ENCODE results near the gene PRKAR1B.
"Not testable (repeated sequence)": the region's sequence is repeated elsewhere in the genome, so short reads cannot be mapped to it uniquely, and the experiment has no call there.

The PRKAR1B gene

DNA sequence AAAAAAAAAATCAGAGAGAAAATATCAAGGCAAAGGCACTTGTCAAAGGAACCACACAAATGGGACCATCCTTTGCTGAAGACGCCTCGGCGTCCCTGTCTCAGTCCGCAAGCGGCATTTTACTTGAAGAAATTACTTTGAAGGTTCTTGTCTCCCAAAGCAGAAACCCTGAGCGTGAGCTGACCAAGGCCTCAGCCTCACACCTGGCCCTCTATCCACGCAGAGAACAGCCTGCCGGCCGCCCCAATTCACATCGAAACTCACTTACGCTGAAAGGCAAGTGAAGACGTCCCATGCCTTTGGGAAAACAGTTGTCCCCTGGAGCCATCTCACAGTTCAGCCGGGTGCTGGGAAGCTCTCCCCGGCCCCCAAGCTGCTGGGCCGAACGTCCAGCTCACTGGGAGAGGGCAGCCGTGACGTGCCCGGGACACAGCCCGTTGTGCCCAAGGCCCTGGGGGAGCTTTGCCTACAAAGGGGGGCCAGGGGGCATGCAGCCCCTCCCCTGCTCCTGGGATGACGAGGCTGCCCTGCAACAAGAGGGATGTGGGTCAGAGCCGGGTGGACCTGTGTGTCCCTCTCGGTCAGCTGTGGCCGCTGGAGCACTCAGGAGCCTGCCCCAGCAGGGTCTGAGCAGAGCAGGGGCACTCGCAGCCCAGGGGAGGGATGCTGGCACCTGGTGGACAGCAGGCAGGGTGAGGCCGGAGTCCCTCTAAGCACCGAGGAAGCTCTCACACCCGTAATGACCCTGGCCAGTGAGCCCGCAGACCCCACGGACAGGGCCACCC, 157.8 kb downstream of the PRKAR1B start:
- DNase-seq = no peak

DNA sequence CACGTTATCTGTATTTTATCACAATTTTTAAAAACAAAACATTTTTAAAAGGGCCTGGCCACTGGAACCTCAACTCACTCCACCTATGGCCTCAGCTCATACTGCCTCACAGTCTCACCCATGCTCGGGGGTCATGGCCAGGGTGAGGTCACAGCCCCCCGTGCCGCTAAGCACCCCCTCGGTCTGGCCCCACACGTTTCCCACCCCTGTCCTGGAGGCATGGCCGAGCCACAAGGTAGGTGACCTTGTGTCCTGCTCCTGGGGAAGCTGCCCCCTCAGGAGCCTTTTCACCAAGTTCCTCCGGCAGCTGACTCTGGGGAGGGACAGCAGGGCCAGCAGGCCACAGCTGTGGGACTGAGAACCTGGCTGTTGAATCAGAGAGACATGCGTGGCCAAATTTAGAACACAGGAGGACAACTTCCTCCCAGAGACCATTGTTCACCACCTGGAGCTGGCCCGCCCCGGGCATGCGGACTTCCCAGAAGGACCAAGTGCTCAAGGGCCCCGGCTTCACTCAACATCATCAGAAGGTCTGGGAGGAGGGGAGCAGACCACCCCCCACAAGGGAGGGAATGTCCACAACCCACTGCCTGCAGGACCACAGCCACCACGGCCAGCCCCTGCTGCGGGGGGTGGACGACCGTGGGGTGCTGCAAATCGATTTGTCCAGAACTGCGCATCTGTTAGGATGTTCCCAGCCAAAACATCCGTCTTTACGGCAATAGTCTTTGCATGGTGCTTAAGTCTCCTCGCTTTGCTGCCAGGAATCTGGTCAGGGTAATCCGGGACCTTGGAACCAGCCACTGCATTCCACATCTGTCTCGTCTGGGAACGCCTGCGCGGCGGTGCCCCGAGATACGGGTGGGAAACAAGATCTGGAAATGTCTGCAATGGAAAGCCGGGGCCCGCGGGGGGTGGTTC, 158.8 kb downstream of the PRKAR1B start:
- DNase-seq = no peak

DNA sequence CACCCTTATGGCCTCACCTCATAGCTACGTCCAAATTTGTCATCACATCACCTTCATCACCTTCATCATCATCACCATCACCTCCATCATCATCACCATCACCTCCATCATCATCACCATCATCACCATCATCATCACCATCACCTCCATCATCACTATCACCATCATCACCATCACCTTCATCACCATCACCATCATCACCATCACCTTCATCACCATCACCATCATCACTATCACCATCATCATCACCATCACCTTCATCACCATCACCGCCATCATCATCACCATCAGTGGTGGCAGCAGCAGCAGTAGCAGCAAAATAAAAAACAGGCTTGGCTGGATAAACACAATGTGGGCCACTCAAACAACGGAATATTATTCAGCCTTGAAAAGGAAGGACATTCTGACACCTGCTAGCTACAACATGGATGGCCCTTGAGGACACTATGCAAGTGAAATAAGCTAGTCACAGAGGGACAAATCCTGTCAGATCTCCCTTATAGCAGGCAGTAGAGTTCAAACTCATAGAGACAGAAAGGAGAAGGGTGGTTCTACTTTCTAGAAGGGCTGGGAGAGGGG, 159.7 kb downstream of the PRKAR1B start:
- no peak for DNase-seq

DNA sequence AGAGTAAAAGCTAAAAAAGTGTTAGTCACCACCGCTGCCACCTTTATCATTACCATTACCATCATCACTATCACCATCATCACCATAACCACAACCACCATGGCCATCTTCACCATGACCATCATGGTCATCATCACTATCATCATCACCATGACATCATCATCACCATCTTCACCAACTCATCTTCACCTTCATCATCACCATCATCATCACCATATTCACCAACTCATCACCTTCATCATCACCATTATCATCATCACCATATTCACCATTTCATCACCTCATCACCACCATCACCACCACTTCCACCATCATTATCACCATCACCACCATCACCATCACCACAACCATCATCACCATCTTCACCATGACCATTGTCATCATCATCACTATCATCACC, 161.0 kb downstream of the PRKAR1B start:
- no peak for DNase-seq

DNA sequence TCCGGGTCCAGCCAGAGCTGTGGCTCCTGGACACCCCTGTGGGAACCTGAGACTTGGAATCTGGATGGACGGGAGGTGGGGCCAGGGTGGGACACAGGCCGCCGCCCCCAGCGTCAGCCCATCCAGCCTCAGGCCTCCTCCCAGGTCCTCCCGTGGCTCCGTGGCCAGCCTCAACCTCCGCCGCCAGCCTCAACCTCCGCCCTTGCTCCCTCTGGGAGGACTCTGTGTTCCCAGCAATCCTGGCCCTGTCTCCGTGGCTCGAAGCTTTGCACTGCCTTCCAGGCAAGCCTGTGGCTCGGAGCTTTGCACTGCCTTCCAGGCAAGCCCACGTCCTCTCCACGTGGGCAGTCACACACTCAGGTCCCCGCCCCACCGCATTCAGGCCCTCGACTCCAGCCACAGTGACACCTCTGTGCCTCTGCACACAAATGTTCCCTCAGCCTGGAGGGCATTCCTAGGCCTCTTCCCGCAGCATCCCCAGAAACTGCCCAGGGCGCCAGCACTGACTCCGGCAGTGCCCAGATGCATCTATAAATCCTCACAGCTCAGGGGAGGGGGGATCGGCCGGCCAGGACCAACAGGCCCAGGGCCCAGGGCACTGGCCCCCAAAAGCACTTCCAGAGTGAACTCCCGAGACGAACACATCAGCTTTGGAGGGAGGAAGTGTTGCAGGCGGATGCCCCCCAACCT, 162.8 kb downstream of the PRKAR1B start:
- DNase-seq = no peak

DNA sequence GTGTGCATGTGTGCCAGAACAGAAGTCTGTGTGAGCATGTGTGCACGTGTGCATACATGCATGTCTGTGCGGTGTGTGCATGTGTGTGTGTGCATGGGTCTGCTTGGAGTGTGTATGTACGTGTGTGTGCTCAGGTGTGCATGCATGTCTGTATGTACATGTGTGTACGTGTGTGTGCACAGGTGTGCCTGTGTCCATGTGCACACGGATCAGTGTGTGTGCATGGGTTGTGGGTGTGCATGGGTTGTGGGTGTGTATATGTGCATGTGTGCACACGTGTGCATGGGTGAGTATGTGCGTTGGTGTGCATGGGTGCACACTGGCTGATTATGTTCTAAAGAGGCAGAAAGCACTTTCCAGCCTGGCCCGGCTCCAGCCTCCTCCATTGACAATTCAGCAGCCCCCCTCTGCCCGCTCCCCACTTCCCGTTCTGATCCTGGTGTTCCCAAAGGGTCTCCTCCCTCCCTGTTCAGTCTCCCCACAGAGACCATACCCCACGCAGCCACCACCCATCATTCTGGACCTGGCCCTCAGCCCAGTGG, 163.4 kb downstream of the PRKAR1B start:
- DNase-seq = no peak

DNA sequence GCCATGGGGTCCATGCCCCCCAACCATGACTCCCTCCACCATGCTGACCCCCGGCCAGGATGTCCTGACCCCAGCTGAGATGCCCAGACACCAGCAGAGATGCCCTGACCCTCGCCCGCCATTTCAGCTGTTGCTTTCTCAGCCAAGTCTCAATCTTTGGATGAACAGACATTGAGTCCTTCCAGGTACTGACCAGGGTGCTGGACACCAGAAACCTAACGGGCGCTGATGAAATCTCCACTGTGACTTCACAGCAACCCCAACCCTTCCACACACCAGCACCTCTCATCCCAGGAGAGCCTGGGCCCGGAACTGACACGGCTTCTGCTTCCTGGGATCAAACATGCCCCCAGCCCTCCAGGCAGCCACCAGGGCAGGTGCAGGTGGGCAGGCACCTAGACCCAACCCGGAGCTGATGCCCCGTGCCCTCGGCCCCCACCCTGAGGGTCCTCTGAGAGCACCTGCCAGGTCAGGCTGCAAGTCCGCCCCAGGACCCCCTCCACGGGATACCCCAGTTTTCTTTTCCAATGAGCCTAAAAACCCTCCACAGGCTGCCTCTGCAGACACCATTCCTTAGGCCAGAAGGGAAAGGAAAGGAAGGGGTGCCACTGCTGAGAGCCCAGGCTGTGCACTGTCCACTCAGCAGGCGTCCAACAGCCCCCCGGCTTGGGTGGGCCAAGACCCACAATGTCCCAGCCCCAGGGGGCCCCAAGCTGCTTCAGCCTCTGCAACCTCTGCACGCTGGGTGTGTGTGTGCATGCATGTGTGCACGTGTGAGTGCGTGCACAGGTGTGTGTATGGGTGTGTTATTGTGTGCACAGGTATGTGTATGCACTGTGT, 164.1 kb downstream of the PRKAR1B start:
- no peak for DNase-seq

DNA sequence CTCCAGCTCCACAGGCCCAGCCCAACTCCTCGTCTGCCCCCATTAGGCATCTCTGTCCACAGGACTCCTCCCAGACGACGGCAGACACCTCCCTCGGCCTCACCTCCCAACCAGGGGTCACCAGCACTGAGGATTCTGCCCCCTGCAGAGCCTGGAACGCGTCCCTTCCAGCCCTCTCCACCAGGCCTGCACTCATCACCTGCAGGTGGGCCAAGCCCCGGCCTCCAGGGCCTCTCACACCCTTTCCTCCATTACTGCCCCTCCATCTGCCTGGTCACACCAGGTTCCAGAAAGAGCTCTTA, 164.8 kb downstream of the PRKAR1B start:
- no peak for DNase-seq

DNA sequence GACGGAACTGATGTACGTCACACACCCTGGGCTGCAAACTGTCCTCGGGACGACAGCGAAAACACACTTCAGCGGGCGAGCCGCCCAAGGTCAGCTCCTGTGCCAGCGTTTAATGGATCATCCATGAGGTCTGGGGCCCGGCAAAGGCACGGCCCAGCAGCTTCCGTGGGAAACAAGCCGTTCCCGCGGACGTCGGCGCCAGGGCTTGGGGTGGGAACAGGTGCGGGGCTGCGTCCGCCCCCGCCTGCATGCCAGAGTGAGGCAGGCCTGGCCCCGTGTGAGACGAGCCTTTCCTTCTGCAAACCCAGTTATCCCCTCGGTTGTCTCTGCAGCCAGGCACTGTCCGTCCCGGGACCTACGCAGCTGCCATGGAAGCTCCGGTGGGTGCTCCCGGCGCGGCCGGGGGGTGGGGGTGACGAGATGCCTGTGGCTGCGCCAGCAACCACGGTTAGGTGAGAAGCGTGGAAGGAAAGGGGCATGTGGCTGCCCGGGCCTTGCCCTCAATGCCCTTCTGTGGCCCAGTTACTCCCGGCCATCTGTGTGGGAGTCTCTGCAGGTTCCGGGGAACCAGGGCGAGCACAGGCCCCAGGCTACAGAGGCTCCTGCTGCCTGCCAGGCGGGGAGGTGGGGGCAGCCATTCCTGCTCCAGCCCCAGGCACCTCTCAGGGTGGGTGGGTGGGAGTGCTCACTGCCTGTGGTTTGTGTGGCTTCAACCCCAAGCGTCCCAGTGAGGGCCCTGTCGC, 165.3 kb downstream of the PRKAR1B start:
- no peak for DNase-seq

DNA sequence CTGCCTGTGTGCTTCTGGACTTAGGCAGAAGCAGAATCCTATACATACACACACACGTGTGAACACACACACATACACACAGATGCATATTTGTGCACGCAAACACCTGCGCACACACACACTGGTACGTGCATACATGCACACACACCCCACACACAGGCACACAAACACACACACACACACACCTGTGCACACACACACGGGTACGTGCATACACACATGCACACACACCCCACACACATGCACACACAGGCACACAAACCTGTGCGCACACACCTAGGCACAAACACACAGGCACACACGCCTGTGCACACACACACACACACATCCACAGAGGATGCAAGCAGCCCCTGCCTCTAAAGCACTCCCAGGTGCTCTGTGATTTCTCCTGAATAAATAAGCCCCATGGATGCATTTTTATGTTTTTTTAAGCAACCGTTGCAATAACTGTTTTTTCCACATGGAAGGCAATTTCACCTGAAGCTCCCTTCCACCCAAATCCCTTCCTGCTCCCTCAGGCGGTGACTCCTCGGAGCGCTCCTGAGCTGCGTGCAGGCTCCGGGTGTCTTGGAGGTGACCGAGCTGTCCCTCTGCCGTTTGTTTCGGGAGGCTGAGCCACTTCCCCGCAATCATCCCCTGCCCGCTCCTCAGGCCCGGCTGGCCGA, 166.0 kb downstream of the PRKAR1B start:
- DNase-seq = no peak

DNA sequence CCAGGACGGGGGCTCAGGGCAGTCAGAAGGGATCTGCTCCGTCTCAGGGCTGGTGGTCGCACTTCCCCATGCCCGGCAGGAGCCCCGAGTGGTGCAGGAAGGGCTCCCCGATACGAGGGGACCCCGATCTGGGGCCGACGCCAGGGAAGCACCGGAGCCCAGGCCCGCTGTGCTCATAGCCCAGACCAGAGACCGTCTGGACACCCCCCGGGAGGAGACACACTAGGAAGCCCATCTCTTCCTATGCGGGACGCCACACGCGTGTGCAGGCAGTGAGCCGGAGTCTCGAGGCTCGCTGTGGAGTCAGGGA, 167.7 kb downstream of the PRKAR1B start:
- DNase-seq = no peak

DNA sequence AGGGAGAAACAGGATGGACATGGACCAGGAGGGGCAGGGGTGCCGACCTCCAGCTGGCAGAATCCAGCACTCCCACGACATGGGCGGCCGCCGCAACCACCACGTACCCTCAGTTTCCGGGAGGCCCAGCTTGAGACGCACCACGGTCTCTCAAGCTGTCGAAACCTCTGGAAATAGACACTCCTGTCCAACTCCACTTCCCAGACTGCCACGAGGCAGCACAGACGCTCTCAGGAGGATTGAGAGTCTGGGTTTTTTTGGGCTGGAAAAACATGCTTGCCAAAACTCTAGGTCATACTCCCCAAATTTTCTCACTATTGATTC, 169.6 kb downstream of the PRKAR1B start:
- DNase-seq = no peak

DNA sequence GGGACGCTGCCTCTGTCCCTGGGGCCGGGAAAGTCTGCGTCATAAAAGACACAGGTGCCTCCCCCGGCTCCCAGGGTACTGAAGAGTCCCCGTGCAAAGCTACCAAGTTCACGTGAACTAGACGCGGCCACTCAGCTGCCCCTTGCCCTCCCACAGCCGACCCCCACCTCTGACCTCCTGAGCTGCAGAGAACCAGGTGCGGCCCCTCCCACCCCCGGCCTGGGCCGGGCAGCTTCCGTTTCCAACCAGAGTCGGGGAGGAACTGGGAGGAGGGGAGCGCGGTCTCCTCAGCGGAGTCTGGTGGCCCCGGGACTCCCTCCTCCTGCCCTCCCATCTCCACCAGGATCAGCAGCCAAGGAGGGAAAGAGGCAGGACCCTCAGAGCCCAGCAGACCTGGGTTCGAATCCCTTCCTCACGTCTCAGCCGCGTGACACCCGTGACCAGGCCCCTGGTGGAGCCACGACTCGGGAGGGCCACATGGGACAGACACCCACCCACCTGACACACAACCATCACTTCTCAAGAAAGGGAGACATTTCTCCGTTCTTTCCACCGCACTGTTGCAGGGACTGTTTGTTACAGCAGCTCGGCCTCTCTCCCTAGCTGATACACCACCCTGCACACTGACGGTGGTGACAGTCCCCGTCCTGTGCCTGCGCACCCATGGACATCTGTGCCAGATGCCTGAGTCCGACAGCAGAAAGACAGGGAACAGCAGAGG, 170.1 kb downstream of the PRKAR1B start:
- no peak for DNase-seq

DNA sequence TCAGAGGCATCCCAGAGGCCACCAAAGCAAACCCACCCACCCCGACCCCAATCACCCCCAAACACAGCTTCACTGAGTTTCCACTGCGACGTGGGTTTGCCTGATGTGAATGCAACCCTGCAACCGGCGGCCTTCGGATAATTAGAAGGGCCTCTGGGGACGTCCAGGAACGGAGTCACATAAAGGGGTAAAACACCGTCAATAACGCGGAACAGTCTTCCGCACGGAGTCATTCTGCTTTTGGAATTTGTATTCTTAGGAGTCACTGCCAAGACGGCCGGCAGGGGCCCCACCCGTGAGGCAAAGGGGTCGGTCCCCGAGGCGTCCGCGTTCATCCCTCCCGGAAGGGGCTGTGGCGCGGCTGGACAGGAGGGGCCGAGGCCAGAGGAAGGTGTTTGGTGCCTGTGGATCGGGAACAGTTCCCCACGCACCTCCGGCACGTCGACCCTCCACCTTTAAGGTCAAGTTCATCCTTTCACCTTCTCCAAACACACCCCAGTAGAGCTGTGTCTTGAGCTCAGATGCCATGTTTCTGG, 170.7 kb downstream of the PRKAR1B start:
- no peak for DNase-seq

DNA sequence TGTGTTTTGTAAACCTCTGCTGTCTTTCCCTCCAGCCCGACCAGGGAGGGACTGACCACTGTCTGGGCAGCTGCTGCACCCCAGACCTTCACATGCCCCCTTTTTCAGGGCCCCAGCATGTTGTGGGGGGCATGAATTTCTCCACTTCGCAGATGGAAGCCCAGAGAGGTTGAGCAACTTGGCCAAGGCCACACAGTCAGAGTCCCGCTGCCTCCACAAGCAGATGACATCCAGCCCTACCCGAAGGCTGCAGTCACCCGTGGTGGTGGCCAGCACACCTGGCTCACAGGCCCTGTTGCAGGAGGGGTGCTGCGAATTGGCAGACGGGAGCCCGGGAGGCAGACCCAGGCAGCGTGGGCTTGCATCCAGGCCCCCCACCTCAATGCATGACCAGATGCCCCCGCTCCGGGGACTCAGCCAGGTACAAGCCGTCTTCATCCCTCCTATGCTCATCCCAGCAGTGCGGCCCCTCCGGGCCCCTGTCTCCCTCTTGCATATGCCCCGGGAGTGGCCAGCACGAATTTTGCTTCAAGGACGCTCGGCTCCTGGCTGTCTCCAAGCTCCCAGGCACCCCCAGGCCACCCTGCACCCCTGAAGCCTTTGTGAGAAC, 171.4 kb downstream of the PRKAR1B start:
- DNase-seq = no peak

DNA sequence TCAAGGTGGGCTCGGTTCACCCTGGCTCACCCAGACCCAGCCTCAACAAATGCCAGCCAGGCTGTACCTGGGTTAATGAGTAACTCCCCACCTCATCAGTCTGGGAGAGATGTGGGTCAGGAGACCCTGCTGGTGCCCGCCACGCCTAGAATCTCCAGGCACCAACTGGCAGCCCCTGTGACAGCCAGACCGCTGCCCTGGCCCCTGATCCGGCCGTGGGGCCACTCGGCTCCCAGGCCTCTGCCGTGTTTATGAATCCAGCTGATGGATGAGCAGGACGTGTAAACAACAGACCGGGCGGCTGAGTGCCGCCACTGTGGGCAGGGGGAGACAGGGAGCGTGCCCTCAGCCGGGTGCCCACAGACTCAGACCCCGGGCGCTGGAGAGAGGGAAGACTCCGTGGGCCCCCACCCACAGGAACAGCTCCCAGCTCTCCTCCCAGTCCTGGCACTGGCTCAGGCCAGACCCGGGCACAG, 173.4 kb downstream of the PRKAR1B start:
- DNase-seq = no peak

DNA sequence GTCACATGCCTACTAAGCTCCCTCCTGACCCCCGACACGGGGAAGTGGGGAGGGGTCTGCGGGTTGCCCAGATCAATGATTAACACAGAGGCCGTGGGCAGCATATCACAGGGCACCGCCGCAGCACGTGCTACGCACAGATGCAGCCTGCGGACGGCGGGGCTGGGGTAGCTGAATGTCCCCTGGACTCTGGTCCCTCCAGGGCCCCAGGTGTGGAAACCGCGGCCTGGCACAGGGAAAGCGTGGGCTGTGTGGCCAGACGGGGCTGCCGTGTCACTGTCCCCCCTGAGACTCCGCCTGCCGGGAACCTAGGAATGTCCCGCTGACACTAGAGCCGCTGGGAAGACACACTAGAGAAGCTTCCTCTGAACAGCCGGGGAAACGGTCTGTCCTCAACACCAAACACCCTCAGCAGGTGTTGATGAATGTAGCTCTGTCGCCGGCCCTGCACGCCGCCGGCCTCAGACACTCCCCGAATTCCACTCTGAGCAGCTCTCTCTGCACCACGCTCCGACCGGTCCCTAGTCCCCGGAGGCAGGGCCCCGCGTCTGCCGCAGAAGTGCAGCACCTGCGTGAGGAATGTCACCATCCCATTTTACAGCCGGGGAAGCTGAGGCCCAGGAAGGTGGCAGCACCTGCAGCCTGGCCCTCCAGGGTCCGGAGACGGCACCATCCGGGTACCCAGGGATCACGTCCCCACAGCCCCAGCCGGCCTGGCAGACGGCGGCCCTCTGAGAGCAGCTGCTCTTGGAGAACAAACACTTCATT, 174.0 kb downstream of the PRKAR1B start:
- DNase-seq = no peak

DNA sequence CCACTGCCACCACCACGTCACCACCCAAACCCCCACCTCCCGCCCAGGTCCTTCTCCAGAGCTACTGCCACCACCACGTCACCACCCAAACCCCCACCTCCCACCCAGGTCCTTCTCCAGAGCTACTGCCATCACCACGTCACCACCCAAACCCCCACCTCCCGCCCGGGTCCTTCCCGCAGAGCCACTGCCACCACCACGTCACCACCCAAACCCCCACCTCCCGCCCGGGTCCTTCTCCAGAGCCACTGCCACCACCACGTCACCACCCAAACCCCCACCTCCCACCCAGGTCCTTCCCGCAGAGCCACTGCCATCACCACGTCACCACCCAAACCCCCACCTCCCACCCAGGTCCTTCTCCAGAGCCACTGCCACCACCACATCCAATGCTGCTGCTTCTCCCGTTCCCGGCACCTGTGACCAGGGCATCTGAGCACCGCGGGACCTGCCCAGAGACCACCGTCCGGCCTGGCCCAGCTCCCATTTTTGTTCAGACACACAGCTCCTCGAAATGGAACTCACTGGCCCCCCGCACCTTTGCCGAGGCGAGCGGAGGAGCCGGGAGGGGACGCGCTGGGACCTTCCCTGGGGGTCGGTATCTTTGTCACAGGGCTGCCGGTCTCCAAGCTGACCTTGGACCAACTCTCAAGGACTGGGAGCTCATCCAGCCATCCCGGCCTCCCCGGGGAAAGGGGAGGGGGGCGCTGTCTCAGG, 174.8 kb downstream of the PRKAR1B start:
- DNase-seq = not testable (repeated sequence)

Data from activated CD4-positive, CD25-positive, alpha-beta regulatory T cell (primary cell).